Body of pancreas (tissue), 4 donors: ENCODE measurements around the gene STPG1. TPM values are rescaled to one million over a fixed set of nuclear protein-coding genes. Genes with fewer than 3 reads are reported as not detected.

Experiments used
- ATAC-seq: fragments of 150-250 bp; one replicate; pipeline ENCODE4 v1.9.1; 2016
- DNase-seq, 4 donors: peaks; one replicate each; pipeline ENCODE4 v3.0.0-alpha.2; 2019
- H3K27ac ChIP-seq, 4 donors: fragments of 200-600 bp; sonication (generic); 1 replicate in 3 of 4; 2 replicates in 1 of 4; pipeline versions ENCODE4 v1.5.1 to v1.6.1; 2016 to 2019; ENCODE audit warnings: mild to moderate bottlenecking in 1 of 4, mixed read lengths in 1 of 4, moderate library complexity in 1 of 4
- H3K27me3 ChIP-seq, 2 donors: fragments of 200-600 bp; sonication (generic); one replicate each; pipeline ENCODE4 v1.6.0; 2016; ENCODE audit warnings: mild to moderate bottlenecking in 1 of 2
- H3K36me3 ChIP-seq, 2 donors: fragments of 200-600 bp; sonication (generic); replicated peaks in 1 of 2; 2 replicates each; pipeline ENCODE4 v1.5.1; 2016; ENCODE audit warnings: low read depth in 2 of 2; ENCODE audit not compliant: insufficient read depth in 1 of 2
- H3K4me1 ChIP-seq: fragments of 200-600 bp; sonication (generic); one replicate; pipeline ENCODE4 v1.6.0; 2016
- H3K4me3 ChIP-seq, 2 donors: fragments of 200-600 bp; sonication (generic); 1 replicate in 1 of 2; 2 replicates in 1 of 2; pipeline ENCODE4 v1.5.1; 2016 to 2019
- H3K9me3 ChIP-seq, 3 donors: fragments of 200-600 bp; sonication (generic); 1 replicate in 2 of 3; 2 replicates in 1 of 3; pipeline ENCODE4 v1.5.1; 2016
- POLR2A ChIP-seq, 3 donors: fragments of 450-650 bp; IDR thresholded peaks; one replicate each; pipeline ENCODE4 v1.6.1; 2016; ENCODE audit warnings: antibody characterized with exemption in 3 of 3, mild to moderate bottlenecking in 2 of 3
- WGBS, 2 donors: methylation state at CpG; one replicate each; pipeline ENCODE4 v1.1.5; 2017; 5-methylcytosine and 5-hydroxymethylcytosine counted together
- intact Hi-C: fragments of 100-400 bp; cut with DNase I; formaldehyde crosslinking; loops from one replicate; pipeline ENCODE4 v1.15.1; 2023
- total RNA-seq, 2 donors: library from RNA; depleted of rRNA; stranded (reverse); fragments of >200 nt; gene quantifications; one replicate each; pipeline ENCODE4 v1.1.0, GENCODE V29; 2016
- TF ChIP-seq, protein P1 (sequence below), 7 experiments: fragments of 450-650 bp in 4 of 7; fragments of 200-600 bp in 3 of 7; sonication (generic) in 3 of 7; IDR thresholded peaks; one replicate each; pipeline ENCODE4 v1.5.1; 2016 to 2019; ENCODE audit warnings: antibody characterized with exemption in 7 of 7

The STPG1 gene
- total RNA-seq, 2 donors from 2014 or later: 1.6 to 2.6 TPM

DNA sequence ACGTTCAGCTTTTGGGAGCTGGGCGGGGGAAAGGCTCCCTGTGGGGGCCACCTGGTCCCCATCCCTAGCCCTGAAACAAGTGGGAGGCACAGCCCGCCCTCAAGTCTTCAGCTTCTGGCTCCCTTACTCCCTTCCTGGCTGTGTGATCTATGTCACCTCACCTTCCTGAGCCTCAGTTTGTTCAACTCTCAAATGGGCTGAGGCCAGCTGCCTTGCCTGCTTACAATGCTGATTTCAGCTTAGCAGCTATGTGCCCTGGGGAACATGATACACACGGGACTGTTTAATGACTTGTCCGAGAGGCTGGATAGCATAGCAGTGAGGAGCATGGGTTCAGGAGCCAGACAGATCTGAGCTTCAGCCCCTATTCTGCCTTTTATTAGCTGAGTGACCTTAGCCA is 75.1 kb downstream of the STPG1 start:
- TF ChIP-seq, protein P1, sequence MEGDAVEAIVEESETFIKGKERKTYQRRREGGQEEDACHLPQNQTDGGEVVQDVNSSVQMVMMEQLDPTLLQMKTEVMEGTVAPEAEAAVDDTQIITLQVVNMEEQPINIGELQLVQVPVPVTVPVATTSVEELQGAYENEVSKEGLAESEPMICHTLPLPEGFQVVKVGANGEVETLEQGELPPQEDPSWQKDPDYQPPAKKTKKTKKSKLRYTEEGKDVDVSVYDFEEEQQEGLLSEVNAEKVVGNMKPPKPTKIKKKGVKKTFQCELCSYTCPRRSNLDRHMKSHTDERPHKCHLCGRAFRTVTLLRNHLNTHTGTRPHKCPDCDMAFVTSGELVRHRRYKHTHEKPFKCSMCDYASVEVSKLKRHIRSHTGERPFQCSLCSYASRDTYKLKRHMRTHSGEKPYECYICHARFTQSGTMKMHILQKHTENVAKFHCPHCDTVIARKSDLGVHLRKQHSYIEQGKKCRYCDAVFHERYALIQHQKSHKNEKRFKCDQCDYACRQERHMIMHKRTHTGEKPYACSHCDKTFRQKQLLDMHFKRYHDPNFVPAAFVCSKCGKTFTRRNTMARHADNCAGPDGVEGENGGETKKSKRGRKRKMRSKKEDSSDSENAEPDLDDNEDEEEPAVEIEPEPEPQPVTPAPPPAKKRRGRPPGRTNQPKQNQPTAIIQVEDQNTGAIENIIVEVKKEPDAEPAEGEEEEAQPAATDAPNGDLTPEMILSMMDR (IDR thresholded peaks at IDR 0.05): no peak
- no peak for TF ChIP-seq POLR2A (IDR thresholded peaks at IDR 0.05)
- no peak for ATAC-seq
- Histone ChIP-seq H3K27me3 (no peaks in the 10 kb centered on the region), H3K27ac (no peak overlapping the region), H3K36me3 (no peaks in the 10 kb centered on the region), H3K9me3 (no peaks in the 10 kb centered on the region), H3K4me1 (no peaks in the 10 kb centered on the region), H3K4me3 (no peak overlapping the region)
- DNase-seq: no peak
- WGBS, 2 donors: 76 to 86% methylated on average over 5 of the region's 5 CpGs
- intact Hi-C loops: no loop called here

DNA sequence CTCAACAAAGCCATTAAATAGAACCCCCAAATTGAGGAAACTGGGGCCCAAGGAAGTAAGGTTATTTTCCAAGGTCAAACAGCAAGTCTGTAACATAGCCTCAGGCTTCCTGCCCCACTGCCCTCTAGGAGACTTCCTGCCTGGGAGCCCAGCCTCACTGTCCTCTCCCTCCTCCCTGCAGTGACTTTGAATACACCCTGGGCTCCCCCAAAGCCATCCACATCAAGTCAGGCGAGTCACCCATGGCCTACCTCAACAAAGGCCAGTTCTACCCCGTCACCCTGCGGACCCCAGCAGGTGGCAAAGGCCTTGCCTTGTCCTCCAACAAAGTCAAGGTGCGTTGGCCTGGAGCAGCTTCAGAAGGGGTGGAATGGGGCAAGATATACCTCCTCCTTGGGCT is 76.1 kb downstream of the STPG1 start:
- no peaks in the 10 kb centered on the region for H3K27me3 ChIP-seq

DNA sequence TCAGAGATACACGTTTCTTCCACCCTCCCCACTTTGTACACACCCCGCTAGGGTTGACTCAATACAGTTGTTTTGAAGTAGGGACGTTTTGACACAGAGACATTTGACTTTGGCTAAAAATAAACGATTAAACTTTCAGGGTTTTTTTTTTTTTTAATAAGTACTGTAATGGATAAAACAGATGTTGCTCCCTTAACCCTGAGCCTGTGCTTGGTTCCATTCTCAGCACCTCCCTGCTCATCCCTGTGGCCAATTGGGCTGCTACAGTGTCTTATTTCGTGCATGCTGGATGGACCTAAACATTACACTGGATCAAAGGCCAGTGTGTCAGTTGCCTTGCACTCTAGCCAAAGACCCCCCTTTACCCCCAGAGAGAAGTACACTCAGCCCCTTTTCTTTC is 77.5 kb downstream of the STPG1 start:
- H3K4me1 ChIP-seq: no peaks in the 10 kb centered on the region
- DNase-seq (no peak), ATAC-seq (no peak)
- H3K4me3 ChIP-seq: no peak overlapping the region
- H3K36me3 ChIP-seq: no peaks in the 10 kb centered on the region
- intact Hi-C loops: no loop called here
- 58 to 63% methylated on average over 5 of the region's 5 CpGs for WGBS, 2 donors
- no peaks in the 10 kb centered on the region for H3K27me3 ChIP-seq
- no peak overlapping the region for H3K27ac ChIP-seq
- TF ChIP-seq, protein P1 (IDR thresholded peaks at IDR 0.05): no peak
- TF ChIP-seq POLR2A (IDR thresholded peaks at IDR 0.05): no peak
- H3K9me3 ChIP-seq: no peaks in the 10 kb centered on the region

More for the DNA sequence above, 76.1 kb downstream of the STPG1 start:
- WGBS, 2 donors: 86 to 95% methylated on average over 3 to 4 of the region's 4 CpGs
- no peaks in the 10 kb centered on the region for H3K36me3 ChIP-seq
- DNase-seq: no peak
- intact Hi-C loops: no loop called here
- TF ChIP-seq, protein P1 (IDR thresholded peaks at IDR 0.05): no peak
- TF ChIP-seq POLR2A (IDR thresholded peaks at IDR 0.05): no peak
- no peak overlapping the region for H3K4me3 ChIP-seq
- no peaks in the 10 kb centered on the region for H3K4me1 ChIP-seq
- H3K9me3 ChIP-seq: no peaks in the 10 kb centered on the region
- no peak for ATAC-seq
- no peak overlapping the region for H3K27ac ChIP-seq

DNA sequence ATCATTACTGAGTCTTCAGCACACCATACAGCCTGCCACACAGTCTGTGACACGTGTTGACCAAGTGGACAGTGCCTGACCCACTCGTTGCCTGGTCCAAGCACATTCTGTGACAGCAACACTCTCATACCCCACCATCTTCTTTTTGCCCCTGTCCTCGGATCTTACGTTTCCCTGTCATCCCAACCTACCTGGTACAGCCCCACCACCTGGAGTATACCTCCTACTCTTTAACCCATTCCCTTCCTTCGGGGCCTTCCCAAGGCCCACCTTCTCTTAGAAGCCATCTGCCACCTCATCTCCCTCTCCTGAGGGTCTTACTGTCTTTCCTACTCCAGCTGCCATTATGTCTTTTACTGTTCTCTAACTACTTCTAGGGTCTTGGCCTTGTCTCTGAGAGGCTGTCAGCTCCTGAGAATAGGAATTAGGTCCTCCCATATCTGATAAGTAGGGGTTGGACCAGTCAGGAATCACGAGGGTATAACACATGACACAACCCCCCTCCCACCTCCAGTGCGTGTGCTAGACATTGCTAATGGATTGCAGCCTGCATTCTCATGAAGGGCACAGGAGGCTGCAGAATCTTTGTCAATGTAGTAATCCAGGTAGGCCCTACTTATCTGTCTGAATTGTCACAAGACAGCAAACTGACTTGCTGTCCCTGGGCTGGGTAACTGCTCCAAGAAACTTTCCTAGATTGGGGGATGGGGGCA is 81.5 kb downstream of the STPG1 start:
- no peaks in the 10 kb centered on the region for H3K36me3 ChIP-seq
- H3K27ac ChIP-seq: no peak overlapping the region
- intact Hi-C loops: no loop called here
- 79 to 80% methylated on average over 7 of the region's 7 CpGs for WGBS, 2 donors
- TF ChIP-seq, protein P1 (IDR thresholded peaks at IDR 0.05): no peak
- no peak for TF ChIP-seq POLR2A (IDR thresholded peaks at IDR 0.05)
- no peaks in the 10 kb centered on the region for H3K9me3 ChIP-seq
- no peak for ATAC-seq
- H3K27me3 ChIP-seq: no peaks in the 10 kb centered on the region
- no peak overlapping the region for H3K4me3 ChIP-seq
- no peak for DNase-seq
- no peaks in the 10 kb centered on the region for H3K4me1 ChIP-seq
